ENCODE data around the gene RNF207.
"Not testable (repeated sequence)": the region's sequence is repeated elsewhere in the genome, so short reads cannot be mapped to it uniquely, and the experiment has no call there.

The RNF207 gene

GRCh38 chr1:6200188-6200809 is 5.6 kb upstream of the RNF207 start:
- no peak for DNase-seq

- no peak for DNase-seq
Measured at GRCh38 chr1:6202256-6202655, 3.7 kb upstream of the RNF207 start.

GRCh38 chr1:6206520-6206855 is 569 bp downstream of the RNF207 start:
- DNase-seq: no peak

GRCh38 chr1:6207075-6207885 is 1.4 kb downstream of the RNF207 start:
- no peak for DNase-seq

- no peak for DNase-seq
Measured at GRCh38 chr1:6207921-6208320, 2.0 kb downstream of the RNF207 start.

- no peak for DNase-seq
Measured at GRCh38 chr1:6208723-6209660, 3.1 kb downstream of the RNF207 start.

GRCh38 chr1:6209661-6210580 is 4.0 kb downstream of the RNF207 start:
- no peak for DNase-seq

GRCh38 chr1:6210591-6211355 is 4.9 kb downstream of the RNF207 start:
- DNase-seq: no peak

GRCh38 chr1:6211731-6212130 is 5.8 kb downstream of the RNF207 start:
- DNase-seq: no peak

GRCh38 chr1:6212193-6212959 is 6.5 kb downstream of the RNF207 start:
- DNase-seq: no peak

GRCh38 chr1:6218375-6219164 is 12.7 kb downstream of the RNF207 start:
- no peak for DNase-seq

- not testable (repeated sequence) for DNase-seq
Measured at GRCh38 chr1:6219641-6220040, 13.7 kb downstream of the RNF207 start.

- no peak for DNase-seq
Measured at GRCh38 chr1:6220236-6220635, 14.3 kb downstream of the RNF207 start.

- DNase-seq: no peak
Measured at GRCh38 chr1:6221210-6221784, 15.4 kb downstream of the RNF207 start.

GRCh38 chr1:6222636-6223035 is 16.7 kb downstream of the RNF207 start:
- no peak for DNase-seq

- no peak for DNase-seq
Measured at GRCh38 chr1:6223617-6224016, 17.7 kb downstream of the RNF207 start.

GRCh38 chr1:6224718-6225117 is 18.8 kb downstream of the RNF207 start:
- no peak for DNase-seq

GRCh38 chr1:6225651-6226050 is 19.7 kb downstream of the RNF207 start:
- DNase-seq: no peak

GRCh38 chr1:6233376-6233775 is 27.5 kb downstream of the RNF207 start:
- DNase-seq: no peak
